Activated CD4-positive, alpha-beta T cell treated with anti-CD3 and anti-CD28 coated beads, Interleukin-2, amount 10 ng/mL, durations not matched to agents 7 days and 5 days (primary cell): Measurements from ENCODE around the gene ARHGAP27. TPM values are rescaled to one million over a fixed set of nuclear protein-coding genes. Genes with fewer than 3 reads are reported as not detected.
A peak's percentile ranks its signal among the peaks of the same experiment; 100 is the strongest.

Experiments
- CTCF ChIA-PET: fragments of 350-600 bp; sonication (Branson Sonifier 250); formaldehyde crosslinking; loops from one replicate; lab custom pipeline; 2021; ENCODE audit warnings: antibody characterized with exemption; lab: Charles Lee
- POLR2A ChIA-PET: fragments of 350-600 bp; sonication (Branson Sonifier 250); formaldehyde crosslinking; loops from one replicate; lab custom pipeline; 2021; ENCODE audit warnings: antibody characterized with exemption; lab: Charles Lee
- DNase-seq: peaks from one replicate; pipeline ENCODE4 v3.0.0-alpha.2; 2020
- H3K27ac Mint-ChIP-seq: one replicate; pipeline ENCODE4 v1.8.0; 2021; ENCODE audit warnings: mild to moderate bottlenecking, moderate library complexity, mixed read lengths
- H3K27me3 Mint-ChIP-seq: one replicate; pipeline ENCODE4 v1.8.0; 2021; ENCODE audit warnings: mixed read lengths
- H3K36me3 Mint-ChIP-seq: one replicate; pipeline ENCODE4 v1.8.0; 2021; ENCODE audit warnings: low read depth, mixed read lengths
- H3K4me1 Mint-ChIP-seq: one replicate; pipeline ENCODE4 v1.8.0; 2021; ENCODE audit warnings: mixed read lengths
- H3K4me3 Mint-ChIP-seq: one replicate; pipeline ENCODE4 v1.8.0; 2021; ENCODE audit warnings: mild to moderate bottlenecking, moderate library complexity, mixed read lengths
- H3K9me3 Mint-ChIP-seq: one replicate; pipeline ENCODE4 v1.8.0; 2021; ENCODE audit warnings: mixed read lengths
- total RNA-seq, 2 experiments: library from RNA; stranded (reverse); gene quantifications; one replicate each; pipeline ENCODE4 v1.2.3, GENCODE V29; 2021

ARHGAP27 gene
- total RNA-seq, 2 experiments from 2014 or later, result 85.3 to 93.5 TPM

DNA sequence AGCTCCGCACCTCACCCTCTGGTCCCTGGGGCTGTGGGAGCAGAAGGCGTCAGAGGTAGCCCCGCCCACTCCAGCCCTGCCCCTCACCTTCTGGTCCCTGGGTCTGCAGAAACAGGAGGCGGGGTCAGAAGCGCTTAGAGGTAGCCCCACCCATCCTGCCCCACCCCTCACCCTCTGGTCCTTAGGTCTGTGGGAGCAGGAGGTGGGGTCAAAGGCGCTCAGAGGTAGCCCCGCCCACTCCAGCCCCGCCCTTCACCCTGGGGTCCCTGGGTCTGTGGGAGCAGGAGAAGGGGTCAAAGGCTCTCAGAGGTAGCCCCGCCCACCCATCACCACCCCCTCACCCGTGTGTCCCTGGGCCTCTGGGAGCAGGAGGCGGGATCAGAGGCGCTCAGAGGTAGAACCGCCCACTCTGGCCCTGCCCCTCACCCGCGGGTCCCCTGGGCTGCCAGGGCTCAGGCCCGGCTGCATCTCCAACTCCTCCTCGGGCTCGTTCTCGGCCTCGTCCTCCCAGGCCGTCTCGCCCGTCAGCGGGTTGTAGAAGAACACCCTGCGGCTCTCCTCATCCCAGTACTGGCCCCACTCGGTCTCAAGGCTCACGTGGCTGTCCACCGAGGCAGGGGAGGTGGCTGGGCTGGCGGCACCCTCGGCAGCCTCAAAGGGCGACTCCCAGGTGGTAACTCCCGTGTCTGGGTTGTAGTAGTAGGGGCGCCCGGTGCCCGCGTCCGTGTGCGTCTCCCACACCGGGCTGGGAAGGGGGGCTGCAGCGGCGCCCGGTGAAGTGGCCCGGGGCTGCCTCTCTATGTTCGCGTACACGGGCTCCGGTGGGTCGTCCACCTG lies 27.2 kb downstream of the ARHGAP27 start:
- DNase-seq, result no peak
- H3K36me3 Mint-ChIP-seq, result peaks cover 57% of the 10 kb centered on the region
- CTCF ChIA-PET, result no interaction called here
- H3K27me3 Mint-ChIP-seq, result no peaks in the 10 kb centered on the region
- no peaks in the 10 kb centered on the region for H3K9me3 Mint-ChIP-seq
- POLR2A ChIA-PET, result no interaction called here
- no peak overlapping the region for H3K4me3 Mint-ChIP-seq
- H3K4me1 Mint-ChIP-seq, result peaks cover 36% of the 10 kb centered on the region
- no peak overlapping the region for H3K27ac Mint-ChIP-seq

DNA sequence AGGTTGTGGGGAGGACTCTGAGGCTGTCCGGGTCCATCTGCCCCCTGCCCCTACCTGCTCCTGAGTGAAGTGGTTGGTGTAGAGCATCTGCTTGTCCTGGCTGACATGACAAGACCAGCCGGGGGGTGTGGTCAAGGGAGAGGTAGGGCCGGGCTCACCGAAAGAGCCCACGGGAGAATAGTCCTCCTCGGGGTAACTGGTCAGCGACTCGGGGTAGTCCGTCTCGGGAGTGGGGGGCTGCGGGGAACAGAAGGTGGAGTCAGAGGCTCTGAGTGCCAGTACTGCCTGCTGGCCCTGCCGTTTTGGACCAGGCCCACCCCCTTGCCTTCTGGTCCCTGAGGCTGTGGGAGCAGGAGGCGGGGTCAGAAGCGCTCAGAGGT lies 27.8 kb downstream of the ARHGAP27 start:
- no peak overlapping the region for H3K27ac Mint-ChIP-seq
- no peaks in the 10 kb centered on the region for H3K9me3 Mint-ChIP-seq
- POLR2A ChIA-PET, result no interaction called here
- H3K4me1 Mint-ChIP-seq, result peaks cover 31% of the 10 kb centered on the region
- H3K4me3 Mint-ChIP-seq, result no peak overlapping the region
- H3K36me3 Mint-ChIP-seq, result peaks cover 56% of the 10 kb centered on the region
- DNase-seq, result no peak
- CTCF ChIA-PET, result interaction anchor here (0.5 kb wide), 1 partner anchor 902 kb away, joined by 3 read pairs; no protein-coding TSS in a partner anchor
- no peaks in the 10 kb centered on the region for H3K27me3 Mint-ChIP-seq

DNA sequence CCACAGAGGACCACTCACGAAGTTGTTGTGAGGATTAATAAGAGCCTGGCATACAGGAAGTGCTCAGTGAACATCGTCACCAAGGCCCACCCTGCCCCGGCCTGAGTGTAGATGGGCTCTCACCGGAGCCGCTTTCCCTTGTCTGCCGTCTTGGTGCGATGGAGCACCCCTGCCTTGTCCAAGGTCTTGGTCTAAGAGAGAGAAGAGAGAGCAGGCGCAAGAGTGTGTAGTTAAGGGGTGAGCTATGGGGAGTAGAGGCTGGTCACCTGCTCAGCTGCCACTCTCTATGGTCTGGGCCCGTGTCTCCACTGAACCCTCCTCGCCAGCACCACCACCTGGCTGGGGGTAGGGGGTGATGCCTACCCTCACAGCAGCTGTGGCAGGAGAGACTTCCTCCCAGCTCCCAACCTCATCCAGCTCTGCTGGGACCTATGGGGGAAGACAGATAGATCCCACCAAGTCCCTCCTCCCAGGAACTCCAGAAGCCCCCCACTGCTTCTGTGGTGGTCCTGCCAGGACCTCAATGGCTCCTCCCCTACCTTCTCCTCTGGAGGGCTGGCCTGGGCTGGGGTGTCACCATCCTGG lies 28.7 kb downstream of the ARHGAP27 start:
- Mint-ChIP-seq H3K27ac (peak overlapping the region; percentile 42), H3K4me3 (no peak overlapping the region), H3K9me3 (no peaks in the 10 kb centered on the region), H3K27me3 (no peaks in the 10 kb centered on the region), H3K4me1 (peaks cover 28% of the 10 kb centered on the region), H3K36me3 (peaks cover 58% of the 10 kb centered on the region)
- ChIA-PET POLR2A (no interaction called here), CTCF (interaction anchor here (1.2 to 1.8 kb wide), 3 partner anchors 9 to 127 kb away, joined by 3 to 4 read pairs (median 4); partner anchors contain the start of gene MAP3K14)
- no peak for DNase-seq

DNA sequence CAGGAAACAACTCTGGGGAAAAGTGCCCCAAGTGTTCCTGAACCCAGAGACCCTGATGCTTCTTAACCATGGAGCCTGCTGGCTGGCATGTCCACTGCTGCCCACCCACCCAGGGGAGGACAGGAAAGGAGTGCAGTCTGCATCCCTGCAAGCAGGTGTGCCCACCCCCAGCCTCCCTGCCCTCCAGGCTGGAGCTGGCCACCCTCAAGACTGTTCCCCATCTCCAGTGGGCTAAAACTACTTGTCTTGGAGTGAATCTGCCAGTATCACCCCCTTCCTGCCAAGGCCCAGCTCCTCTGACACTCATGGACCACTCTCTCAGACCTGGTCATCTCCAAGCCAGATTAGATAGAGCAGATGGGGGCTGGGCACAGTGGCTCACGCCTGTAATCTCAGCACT lies 29.8 kb downstream of the ARHGAP27 start:
- Mint-ChIP-seq H3K36me3 (peaks cover 55% of the 10 kb centered on the region), H3K9me3 (no peaks in the 10 kb centered on the region), H3K27me3 (no peaks in the 10 kb centered on the region), H3K4me3 (no peak overlapping the region), H3K27ac (no peak overlapping the region), H3K4me1 (peaks cover 17% of the 10 kb centered on the region)
- CTCF ChIA-PET, result interaction anchor here (0.5 to 1.8 kb wide), 2 partner anchors 8 to 228 kb away, joined by 3 to 4 read pairs; no protein-coding TSS in a partner anchor
- POLR2A ChIA-PET, result no interaction called here
- no peak for DNase-seq

DNA sequence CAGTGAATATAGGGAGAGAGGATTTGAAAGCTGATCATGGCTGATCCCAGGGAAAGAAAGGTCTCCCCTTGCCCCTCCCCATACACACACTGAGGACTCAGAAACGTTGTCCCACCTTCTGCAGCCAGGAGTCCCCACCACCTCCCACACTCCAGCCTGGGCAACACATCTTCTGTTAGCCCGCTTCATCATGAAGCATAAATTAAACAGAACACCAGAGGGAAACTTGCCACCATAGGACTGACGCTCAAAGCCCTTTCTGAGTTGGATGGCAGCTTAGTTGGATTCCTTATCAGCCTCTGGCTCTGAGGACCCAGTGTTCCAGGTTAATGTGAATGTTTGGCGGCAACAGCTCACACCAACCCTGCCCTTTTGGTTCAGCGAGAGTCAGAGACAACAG lies 33.9 kb downstream of the ARHGAP27 start:
- POLR2A ChIA-PET, result no interaction called here
- H3K27me3 Mint-ChIP-seq, result no peaks in the 10 kb centered on the region
- H3K27ac Mint-ChIP-seq, result no peak overlapping the region
- H3K4me1 Mint-ChIP-seq, result no peaks in the 10 kb centered on the region
- no peak overlapping the region for H3K4me3 Mint-ChIP-seq
- H3K36me3 Mint-ChIP-seq, result peaks cover 45% of the 10 kb centered on the region
- no peak for DNase-seq
- H3K9me3 Mint-ChIP-seq, result no peaks in the 10 kb centered on the region
- CTCF ChIA-PET, result interaction anchor here (2.9 kb wide), 1 partner anchor 11 kb away, joined by 7 read pairs; no protein-coding TSS in a partner anchor

DNA sequence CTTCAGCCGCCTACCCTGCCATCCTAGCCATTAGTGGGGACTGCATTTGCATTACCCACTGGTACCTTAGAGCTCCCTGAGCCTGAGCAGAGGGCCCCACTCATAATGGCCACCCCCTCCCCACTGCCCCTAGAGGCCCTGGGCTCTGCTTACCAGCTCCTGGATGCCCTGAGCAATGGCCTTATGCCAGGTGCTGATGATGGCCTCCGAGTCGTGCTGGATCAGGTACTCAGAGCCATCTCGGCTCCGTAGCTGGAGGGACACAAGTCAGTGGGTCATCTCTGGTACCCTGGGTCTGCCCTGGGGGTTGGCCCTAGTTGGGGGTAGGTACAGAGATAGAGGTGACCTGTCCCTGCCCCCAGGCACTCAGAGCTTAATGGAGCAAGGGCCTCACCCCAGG lies 34.9 kb downstream of the ARHGAP27 start:
- no peaks in the 10 kb centered on the region for H3K9me3 Mint-ChIP-seq
- no peak overlapping the region for H3K27ac Mint-ChIP-seq
- no peaks in the 10 kb centered on the region for H3K27me3 Mint-ChIP-seq
- no peaks in the 10 kb centered on the region for H3K4me1 Mint-ChIP-seq
- no peak for DNase-seq
- H3K4me3 Mint-ChIP-seq, result no peak overlapping the region
- POLR2A ChIA-PET, result interaction anchor here (0.6 kb wide), 1 partner anchor 149 kb away, joined by 3 read pairs; no protein-coding TSS in a partner anchor
- CTCF ChIA-PET, result interaction anchor here (0.6 to 0.8 kb wide), 2 partner anchors 12 to 24 kb away, joined by 3 read pairs; no protein-coding TSS in a partner anchor
- peaks cover 38% of the 10 kb centered on the region for H3K36me3 Mint-ChIP-seq

DNA sequence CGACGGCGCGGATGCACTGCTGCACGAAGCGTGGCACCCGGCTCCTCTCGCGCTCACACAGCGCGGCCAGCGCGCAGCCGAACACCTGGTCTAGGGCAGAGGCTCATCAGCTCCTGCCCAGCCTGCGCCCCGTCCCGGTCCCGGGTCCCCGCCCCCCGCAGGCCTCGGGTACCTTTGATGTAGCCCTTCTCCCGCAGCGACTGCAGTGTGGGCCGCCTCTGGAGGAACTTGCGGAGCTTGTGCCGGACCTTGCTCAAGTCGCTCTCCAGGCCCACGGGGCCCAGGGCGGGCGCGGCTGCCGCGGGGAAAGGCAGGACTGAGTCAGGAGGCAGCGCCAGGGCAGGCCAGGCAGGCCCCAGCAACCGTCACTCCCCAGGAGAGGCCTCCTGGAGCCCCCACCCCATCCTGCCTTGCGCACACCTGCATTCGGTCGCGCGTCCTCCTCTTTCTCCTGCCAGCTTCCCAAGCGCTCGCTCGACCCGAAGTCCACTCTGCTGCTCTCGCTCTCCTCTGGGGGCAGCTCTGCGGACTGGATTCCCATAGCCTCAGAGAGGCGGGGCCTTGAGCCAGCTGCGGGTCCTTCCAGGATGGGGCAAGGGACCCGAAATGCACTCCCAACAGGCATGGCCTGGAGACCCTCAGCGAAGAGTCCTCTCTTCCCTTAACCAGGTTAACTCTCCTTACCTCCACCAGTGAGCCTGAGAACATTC lies 36.0 kb downstream of the ARHGAP27 start:
- ChIA-PET CTCF (interaction anchor here (0.6 kb wide), 1 partner anchor 199 kb away, joined by 5 read pairs; no protein-coding TSS in a partner anchor), POLR2A (no interaction called here)
- H3K27ac Mint-ChIP-seq, result no peak overlapping the region
- H3K36me3 Mint-ChIP-seq, result peaks cover 30% of the 10 kb centered on the region
- H3K9me3 Mint-ChIP-seq, result no peaks in the 10 kb centered on the region
- H3K4me1 Mint-ChIP-seq, result peaks cover under 1% of the 10 kb centered on the region
- H3K4me3 Mint-ChIP-seq, result no peak overlapping the region
- H3K27me3 Mint-ChIP-seq, result no peaks in the 10 kb centered on the region
- no peak for DNase-seq

DNA sequence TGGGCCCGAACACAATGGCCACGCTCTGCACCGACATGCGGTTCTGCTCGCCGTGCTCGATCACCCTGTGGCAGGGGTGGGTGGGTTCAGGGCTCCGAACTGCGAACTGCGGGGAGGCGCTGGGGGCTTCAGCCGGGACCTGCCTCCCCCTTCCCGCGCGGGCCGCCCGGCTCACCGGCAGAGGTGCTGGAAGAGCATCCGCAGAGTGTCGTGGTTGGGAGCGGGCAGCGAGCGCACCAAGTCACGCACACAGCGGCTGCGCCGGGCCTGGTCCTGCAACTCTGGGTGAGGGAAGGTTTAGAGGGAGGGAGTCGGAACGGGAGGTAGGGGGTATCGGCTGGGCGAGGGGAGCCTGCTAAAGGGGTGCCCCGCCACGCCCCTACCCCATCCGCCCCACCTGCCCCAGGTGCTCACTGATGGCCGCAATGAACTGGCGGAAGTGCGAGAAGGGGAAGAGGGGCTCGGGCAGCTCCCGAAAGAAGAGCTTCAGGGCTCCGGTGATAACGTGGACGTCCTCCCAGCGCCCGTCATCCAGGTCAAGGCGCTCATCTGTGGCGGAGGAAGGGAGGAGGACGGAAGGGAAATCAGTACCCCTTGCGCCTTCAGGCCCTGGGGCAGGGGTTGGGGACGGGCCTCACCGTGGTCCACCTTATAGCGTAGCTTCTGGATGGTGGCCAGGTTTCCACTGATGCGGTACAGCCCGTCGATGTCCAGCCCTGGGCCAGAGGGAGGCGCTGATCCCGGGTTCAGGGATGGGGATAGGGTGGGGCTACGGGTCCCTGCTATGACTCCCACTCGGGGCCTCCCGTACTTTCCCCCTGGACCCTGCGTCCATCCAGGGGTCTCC lies 36.9 kb downstream of the ARHGAP27 start:
- H3K4me1 Mint-ChIP-seq, result peaks cover 4% of the 10 kb centered on the region
- no peaks in the 10 kb centered on the region for H3K27me3 Mint-ChIP-seq
- no peaks in the 10 kb centered on the region for H3K9me3 Mint-ChIP-seq
- ChIA-PET POLR2A (no interaction called here), CTCF (interaction anchor here (0.5 to 1.5 kb wide), 6 partner anchors 8 to 170 kb away, joined by 3 to 4 read pairs (median 3); no protein-coding TSS in a partner anchor)
- H3K27ac Mint-ChIP-seq, result no peak overlapping the region
- peaks cover 23% of the 10 kb centered on the region for H3K36me3 Mint-ChIP-seq
- no peak for DNase-seq
- no peak overlapping the region for H3K4me3 Mint-ChIP-seq

DNA sequence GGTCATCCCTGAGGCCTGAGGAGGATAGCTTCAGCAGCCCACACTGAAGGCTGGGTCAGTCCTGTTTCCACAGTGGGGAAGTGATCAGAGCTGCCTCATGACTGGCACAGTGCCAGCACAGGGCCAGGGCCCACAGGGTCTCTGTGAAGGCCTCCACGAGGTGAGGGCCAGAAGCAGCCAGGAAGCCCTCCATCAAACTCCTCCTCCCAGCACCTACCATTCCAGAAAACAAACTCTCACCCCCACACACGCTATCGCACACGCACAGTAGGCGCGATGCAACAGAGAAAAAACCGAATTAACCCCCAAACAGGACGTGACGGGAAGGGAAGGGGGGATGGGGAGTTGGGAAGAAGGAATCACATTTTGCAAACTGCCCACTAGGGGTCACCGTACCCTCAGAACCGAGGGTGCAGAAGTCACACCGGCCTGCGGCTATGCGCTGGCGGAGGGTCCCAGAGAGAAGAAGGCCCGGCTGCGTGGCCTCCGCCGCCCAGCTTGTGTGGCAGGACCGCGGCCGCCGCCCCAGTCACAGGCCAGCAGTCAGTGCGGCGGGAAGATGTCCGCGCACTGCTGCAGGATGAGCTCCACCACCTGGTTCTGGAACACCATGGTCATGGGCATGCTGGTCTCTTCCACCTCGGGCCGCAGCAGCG lies 37.6 kb downstream of the ARHGAP27 start:
- Mint-ChIP-seq H3K36me3 (peaks cover 23% of the 10 kb centered on the region), H3K27ac (no peak overlapping the region), H3K4me1 (peaks cover 4% of the 10 kb centered on the region), H3K27me3 (no peaks in the 10 kb centered on the region), H3K4me3 (no peak overlapping the region), H3K9me3 (no peaks in the 10 kb centered on the region)
- ChIA-PET POLR2A (no interaction called here), CTCF (interaction anchor here (0.5 to 2.0 kb wide), 10 partner anchors 8 to 197 kb away, joined by 3 to 8 read pairs (median 3); no protein-coding TSS in a partner anchor)
- DNase-seq, result peak; percentile 38

DNA sequence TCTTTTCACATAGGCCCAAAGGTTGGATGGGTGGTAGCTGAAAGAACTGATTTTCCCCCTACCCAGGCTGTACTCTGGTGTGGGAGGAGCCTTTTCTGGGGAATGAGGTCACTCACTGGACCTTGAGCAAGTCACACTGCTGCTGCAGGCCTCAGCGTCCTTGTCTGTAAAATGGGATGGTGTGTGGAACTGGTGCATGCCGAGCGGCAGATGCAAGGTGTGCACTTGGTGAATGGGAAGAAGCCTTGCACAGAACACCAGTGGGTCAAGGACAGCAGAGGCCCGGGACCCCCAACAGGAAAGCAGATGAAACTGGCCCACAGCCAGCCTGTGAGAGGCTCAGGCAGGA lies 38.1 kb downstream of the ARHGAP27 start:
- Mint-ChIP-seq H3K27me3 (no peaks in the 10 kb centered on the region), H3K36me3 (peaks cover 22% of the 10 kb centered on the region), H3K4me3 (no peak overlapping the region), H3K27ac (no peak overlapping the region), H3K9me3 (no peaks in the 10 kb centered on the region), H3K4me1 (peaks cover 4% of the 10 kb centered on the region)
- POLR2A ChIA-PET, result no interaction called here
- CTCF ChIA-PET, result interaction anchor here (0.6 to 3.4 kb wide), 10 partner anchors 9 to 259 kb away, joined by 3 to 10 read pairs (median 4); partner anchors contain the start of gene ACBD4
- no peak for DNase-seq

DNA sequence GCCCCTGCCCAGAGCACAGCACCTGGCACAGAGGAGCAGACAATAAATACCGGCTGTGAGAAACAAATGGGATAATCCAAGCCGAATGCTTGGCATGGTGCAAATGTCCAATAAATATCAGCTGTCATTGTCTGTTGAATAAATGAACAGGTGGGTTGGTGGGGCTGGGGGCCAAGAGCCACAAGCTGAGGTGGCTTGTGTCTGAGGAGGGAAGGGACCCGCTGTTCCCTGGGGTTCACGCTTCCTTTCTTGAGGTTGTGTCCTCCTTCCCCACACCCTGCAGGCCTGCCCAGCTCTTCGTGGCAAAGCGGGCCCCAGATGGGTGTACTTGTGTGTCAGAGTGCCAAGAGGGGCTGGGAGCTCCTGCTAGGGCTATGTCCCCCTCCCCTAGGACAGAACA lies 38.6 kb downstream of the ARHGAP27 start:
- ChIA-PET POLR2A (interaction anchor here (0.6 kb wide), 1 partner anchor 933 kb away, joined by 5 read pairs; no protein-coding TSS in a partner anchor), CTCF (interaction anchor here (0.6 to 3.4 kb wide), 8 partner anchors 9 to 259 kb away, joined by 3 to 10 read pairs (median 4); partner anchors contain the start of gene ACBD4)
- Mint-ChIP-seq H3K4me1 (peaks cover 4% of the 10 kb centered on the region), H3K36me3 (peaks cover 21% of the 10 kb centered on the region), H3K4me3 (no peak overlapping the region), H3K27me3 (no peaks in the 10 kb centered on the region), H3K9me3 (no peaks in the 10 kb centered on the region), H3K27ac (no peak overlapping the region)
- DNase-seq, result no peak
